Right lobe of liver (tissue), 6 donors: ENCODE measurements around the gene MOGAT1. TPM values are rescaled to one million over a fixed set of nuclear protein-coding genes. Genes with fewer than 3 reads are reported as not detected.

Experiments used
- ATAC-seq, 4 donors: fragments of 200-7000 bp; cut with Tn5 transposase; one replicate each; pipeline ENCODE4 v1.9.1; 2020; ENCODE audit warnings: mild to moderate bottlenecking in 4 of 4, moderate library complexity in 4 of 4
- DNase-seq, 3 donors: peaks; one replicate each; pipeline ENCODE4 v3.0.0-alpha.2; 2020
- H3K27ac ChIP-seq, 3 donors: fragments of 200-600 bp; one replicate each; pipeline ENCODE4 v1.8.0; 2022
- H3K27me3 ChIP-seq, 2 donors: fragments of 200-600 bp; one replicate each; pipeline ENCODE4 v1.8.0; 2022
- H3K36me3 ChIP-seq, 4 donors: fragments of 200-600 bp; sonication (generic) in 1 of 4; one replicate each; pipeline versions ENCODE4 v1.5.1 to v1.8.0; 2017 to 2022; ENCODE audit warnings: control low read depth in 1 of 4
- H3K4me1 ChIP-seq, 4 donors: fragments of 200-600 bp; sonication (generic) in 1 of 4; one replicate each; pipeline versions ENCODE4 v1.5.1 to v1.8.0; 2017 to 2022; ENCODE audit warnings: control low read depth in 1 of 4
- H3K4me3 ChIP-seq, 3 donors: fragments of 200-600 bp; one replicate each; pipeline ENCODE4 v1.8.0; 2022
- H3K9me3 ChIP-seq, 4 donors: fragments of 200-600 bp; sonication (generic) in 1 of 4; one replicate each; pipeline versions ENCODE4 v1.5.1 to v1.8.0; 2017 to 2022; ENCODE audit warnings: control low read depth in 1 of 4
- CTCF ChIP-seq, 4 donors: fragments of 200-600 bp in 3 of 4; fragments of 450-650 bp in 1 of 4; IDR thresholded peaks; one replicate each; pipeline versions ENCODE4 v1.5.1 to v1.8.0; 2016 to 2022; ENCODE audit warnings: antibody characterized with exemption in 4 of 4, mild to moderate bottlenecking in 2 of 4
- POLR2A ChIP-seq: fragments of 450-650 bp; IDR thresholded peaks from one replicate; pipeline ENCODE4 v1.6.1; 2017; ENCODE audit warnings: antibody characterized with exemption, mild to moderate bottlenecking
- WGBS: methylation state at CpG from one replicate; pipeline ENCODE4 v1.1.6; 2018; ENCODE audit warnings: low coverage, low lambda C conversion rate; ENCODE audit not compliant: insufficient coverage; ENCODE audit errors: missing lambda C conversion rate; 5-methylcytosine and 5-hydroxymethylcytosine counted together
- intact Hi-C, 2 donors: fragments of 100-400 bp; cut with DNase I; formaldehyde crosslinking; loops; one replicate each; pipeline versions ENCODE4 v1.11.2 to v1.14.1; 2022
- total RNA-seq, 6 experiments: library from RNA; depleted of rRNA in 2 of 6; stranded (reverse); fragments of >200 nt in 2 of 6; fragmentation: NEBNext Ultra II Directional in 3 of 6; extraction: Animal tissue kit (Norgen Biotek cat#: 25700) in 3 of 6; gene quantifications; one replicate each; pipeline versions ENCODE4 v1.1.0 to v1.2.4, GENCODE V29; 2016 to 2023
- donor health status: DM: no; HTN: yes; CAD: no.
- donor health status: DM: no; HTN: no; CAD: no.
- donor health status: DM: no; HTN: no; CAD: no.
- donor health status: DM: no; HTN: yes; CAD: no.
- donor health status: DM: no; HTN: yes; CAD: no.

MOGAT1 gene
- total RNA-seq, 6 experiments from 2014 or later: 0.50 to 8.1 (median 3.4) TPM

GRCh38 chr2:222653280-222653679 lies 18.2 kb upstream of the MOGAT1 start:
- Histone ChIP-seq H3K27me3 (no peaks in the 10 kb centered on the region), H3K4me1 (peaks cover 0 to 19% (median 6%) of the 10 kb centered on the region in 4 donors), H3K4me3 (no peak overlapping the region), H3K27ac (no peak overlapping the region), H3K9me3 (no peaks in the 10 kb centered on the region), H3K36me3 (peaks cover 0 to 2% (median 0%) of the 10 kb centered on the region in 4 donors)
- DNase-seq (no peak), ATAC-seq (no peak)
- intact Hi-C loops: no loop called here
- no peak for TF ChIP-seq POLR2A
- no peak for TF ChIP-seq CTCF (IDR thresholded peaks at IDR 0.05)

- peak within 1 kb of the TSS; percentile 81 to 98 (median 87) for H3K4me3 ChIP-seq
- WGBS: under 1% methylated on average over 15 of the region's 45 CpGs
- ATAC-seq (peak; percentile 98 to 99 (median 99)), DNase-seq (peak; percentile 96 to 97 (median 96))
- intact Hi-C loops: no loop called here
- H3K27me3 ChIP-seq: no peaks in the 10 kb centered on the region
- TF ChIP-seq CTCF (IDR thresholded peaks at IDR 0.05): no peak
- TF ChIP-seq POLR2A: peak; percentile 34
- H3K9me3 ChIP-seq: no peaks in the 10 kb centered on the region
- H3K27ac ChIP-seq: peak within 1 kb of the TSS; percentile 90 to 100 (median 98)
- H3K4me1 ChIP-seq: peaks cover 0 to 19% (median 6%) of the 10 kb centered on the region in 4 donors
- no peaks in the 10 kb centered on the region for H3K36me3 ChIP-seq
Observed at GRCh38 chr2:222655787-222656525, 15.5 kb upstream of the MOGAT1 start, which contains the start of gene FARSB. Gene FARSB, minus strand, starts transcription at chr2:222656092. Its CDS starts 19 bp downstream, at chr2:222656073.

- no peaks in the 10 kb centered on the region for H3K27me3 ChIP-seq
- DNase-seq (no peak), ATAC-seq (peak in 2 of 4 donors; percentile 4 to 5)
- intact Hi-C loops: no loop called here
- H3K9me3 ChIP-seq: no peaks in the 10 kb centered on the region
- H3K4me1 ChIP-seq: peaks cover 0 to 19% (median 6%) of the 10 kb centered on the region in 4 donors
- H3K27ac ChIP-seq: peak overlapping the region in 2 of 3 donors; percentile 90 to 100
- 20% methylated on average over 13 of the region's 13 CpGs for WGBS
- TF ChIP-seq POLR2A (no peak), CTCF (IDR thresholded peaks at IDR 0.05) (no peak)
- H3K4me3 ChIP-seq: peak overlapping the region; percentile 81 to 98 (median 87)
- no peaks in the 10 kb centered on the region for H3K36me3 ChIP-seq
Observed at GRCh38 chr2:222656526-222657446, 14.7 kb upstream of the MOGAT1 start.

- no peak for DNase-seq
- ATAC-seq: no peak
- H3K4me3 ChIP-seq: no peak overlapping the region
- H3K4me1 ChIP-seq: no peaks in the 10 kb centered on the region
- H3K36me3 ChIP-seq: no peaks in the 10 kb centered on the region
- no peaks in the 10 kb centered on the region for H3K9me3 ChIP-seq
- H3K27ac ChIP-seq: no peak overlapping the region
- WGBS: 81% methylated on average over 3 of the region's 3 CpGs
- intact Hi-C loops: no loop called here
- TF ChIP-seq POLR2A: no peak
- no peak for TF ChIP-seq CTCF (IDR thresholded peaks at IDR 0.05)
- H3K27me3 ChIP-seq: no peaks in the 10 kb centered on the region
Observed at GRCh38 chr2:222663479-222663878, 8.0 kb upstream of the MOGAT1 start.
